ENCODE measurements around the gene ABHD11. TPM values are rescaled to one million over a fixed set of nuclear protein-coding genes. Genes with fewer than 3 reads are reported as not detected.

Gene ABHD11
- total RNA-seq, 2 donors from 2014 or later, result 89.5 to 131 TPM

GRCh38 chr7:73758581-73759138 lies 20.1 kb upstream of the ABHD11 start:
- ATAC-seq, result peak; percentile 93
- peak; percentile 70 to 88 for DNase-seq
- intact Hi-C loops (cut with DNase I, micrococcal nuclease), result no loop called here

DNA sequence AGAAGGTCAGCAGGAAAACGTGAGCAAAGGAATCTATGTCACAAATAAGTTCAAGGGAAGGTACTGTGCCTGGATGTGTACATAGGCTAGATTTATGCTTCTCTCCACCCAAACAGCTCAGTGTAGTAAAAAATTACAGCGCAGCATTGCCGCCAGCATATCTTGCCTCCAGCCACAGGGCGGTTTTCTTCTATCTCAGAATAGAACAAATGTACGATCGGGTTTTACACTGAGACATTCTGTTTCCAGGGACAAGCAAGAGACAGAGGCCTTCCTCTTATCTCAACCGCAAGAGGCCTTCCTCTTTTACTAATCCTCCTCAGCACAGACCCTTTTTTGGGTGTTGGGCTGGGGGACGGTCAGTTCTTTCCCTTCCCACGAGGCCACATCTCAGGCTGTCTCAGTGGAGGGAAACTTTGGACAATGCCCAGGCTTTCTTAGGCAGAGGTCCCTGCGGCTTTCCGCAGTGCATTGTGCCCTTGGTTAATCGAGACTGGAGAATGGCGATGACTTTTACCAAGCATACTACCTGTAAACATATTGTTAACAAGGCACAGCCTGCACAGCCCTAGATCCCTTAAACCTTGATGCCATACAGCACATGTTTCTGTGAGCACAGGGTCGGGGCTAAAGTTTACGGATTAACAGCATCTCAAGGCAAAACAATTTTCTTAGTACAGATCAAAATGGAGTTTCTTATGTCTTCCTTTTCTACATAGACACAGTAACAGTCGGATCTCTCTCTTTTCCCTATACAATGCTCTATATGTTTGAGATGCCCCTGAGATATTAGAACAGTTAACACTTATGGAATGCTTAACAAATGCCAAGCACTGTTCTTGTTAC lies 11.6 kb upstream of the ABHD11 start:
- DNase-seq, result peak in 1 of 2 donors; percentile 54
- peak; percentile 79 for ATAC-seq

GRCh38 chr7:73746378-73746777 lies 7.8 kb upstream of the ABHD11 start:
- ATAC-seq (no peak), DNase-seq (no peak)
- intact Hi-C loops (cut with DNase I, micrococcal nuclease), result loop anchor here in 1 of 2 donors (10.0 kb wide), 1 partner anchor 108 kb away; no protein-coding TSS in a partner anchor

More for the DNA sequence above, 11.6 kb upstream of the ABHD11 start:
- intact Hi-C loops (cut with DNase I, micrococcal nuclease), result loop anchor here in 1 of 2 donors (10.0 kb wide), 1 partner anchor 105 kb away; no protein-coding TSS in a partner anchor

GRCh38 chr7:73742753-73743641 lies 4.4 kb upstream of the ABHD11 start:
- intact Hi-C loops (cut with DNase I, micrococcal nuclease), result loop anchor here in 1 of 2 donors (10.0 kb wide), 1 partner anchor 112 kb away; no protein-coding TSS in a partner anchor
- peak; percentile 96 to 99 for DNase-seq
- ATAC-seq, result peak; percentile 62

DNA sequence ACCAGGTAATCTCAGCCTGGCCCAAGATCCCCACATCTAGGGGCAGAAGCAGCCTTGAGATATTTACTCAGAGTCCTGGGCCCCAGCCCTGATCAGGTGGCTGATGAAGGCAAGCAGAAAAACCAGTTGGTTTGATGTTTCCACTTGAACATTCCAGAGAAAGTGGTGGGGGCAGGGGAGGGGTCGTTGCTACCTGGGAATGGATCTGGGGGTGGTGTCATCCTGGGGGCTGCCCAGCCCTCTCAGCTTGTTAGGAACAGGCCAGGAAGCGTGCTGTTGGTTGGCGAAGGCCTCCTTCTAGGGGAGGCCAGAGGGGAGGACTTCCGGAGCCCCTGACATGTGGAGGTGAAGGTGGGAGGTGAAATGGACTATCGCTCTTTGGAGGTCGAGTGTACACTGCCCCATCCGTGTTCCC lies 3.7 kb upstream of the ABHD11 start:
- intact Hi-C loops (cut with DNase I, micrococcal nuclease), result loop anchor here in 1 of 2 donors (10.0 kb wide), 1 partner anchor 112 kb away; no protein-coding TSS in a partner anchor
- ATAC-seq, result no peak
- DNase-seq, result peak in 1 of 2 donors; percentile 43

- intact Hi-C loops (cut with DNase I, micrococcal nuclease), result loop anchor here in 1 of 2 donors (10.0 kb wide), 1 partner anchor 113 kb away; no protein-coding TSS in a partner anchor
- DNase-seq (no peak), ATAC-seq (no peak)
These were observed 3.0 kb upstream of the ABHD11 start for GRCh38 chr7:73741600-73741999.

GRCh38 chr7:73740771-73741170 lies 2.2 kb upstream of the ABHD11 start:
- intact Hi-C loops (cut with DNase I, micrococcal nuclease), result loop anchor here in 1 of 2 donors (10.0 kb wide), 1 partner anchor 114 kb away; no protein-coding TSS in a partner anchor
- no peak for DNase-seq
- no peak for ATAC-seq

DNA sequence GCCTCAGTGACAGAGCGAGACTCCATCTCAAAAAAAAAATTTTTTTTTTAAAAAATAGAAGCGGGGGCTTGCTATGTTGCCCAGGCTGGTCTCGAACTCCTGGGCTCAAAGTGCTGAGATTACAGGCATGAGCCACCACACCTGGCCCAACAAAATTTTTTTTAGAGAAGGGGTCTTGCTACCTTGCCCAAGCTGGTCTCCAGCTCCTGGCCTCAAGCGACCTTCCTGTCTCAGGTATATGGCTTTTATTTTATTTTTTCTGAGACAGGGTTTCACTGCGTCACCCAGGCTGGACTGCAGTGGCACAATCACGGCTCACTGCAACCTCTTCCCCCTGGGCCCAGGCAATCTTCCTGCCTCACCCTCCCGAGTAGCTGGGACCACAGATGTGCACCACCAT lies 1.6 kb upstream of the ABHD11 start:
- DNase-seq (no peak), ATAC-seq (no peak)
- intact Hi-C loops (cut with DNase I, micrococcal nuclease), result loop anchor here in 1 of 2 donors (10.0 kb wide), 1 partner anchor 115 kb away; no protein-coding TSS in a partner anchor

DNA sequence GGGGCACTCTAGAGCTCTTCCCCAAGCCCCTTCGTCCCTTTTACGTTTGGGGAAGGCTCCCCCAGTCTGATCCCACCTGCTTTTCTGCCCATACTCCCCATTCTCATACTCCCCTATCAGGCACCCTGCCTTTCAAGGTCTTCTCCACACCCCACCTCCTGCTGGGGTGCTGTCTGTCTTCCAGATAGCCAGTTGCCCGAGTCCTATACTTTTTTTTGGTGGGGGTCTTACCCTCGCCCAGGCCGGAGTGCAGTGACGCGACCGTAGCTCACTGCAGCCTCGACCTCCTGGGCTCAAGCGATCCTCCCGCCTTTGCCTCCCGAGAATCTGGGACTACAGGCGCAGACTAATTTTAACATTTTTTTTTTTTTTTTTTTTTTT lies 775 bp upstream of the ABHD11 start:
- no peak for ATAC-seq
- no peak for DNase-seq
- intact Hi-C loops (cut with DNase I, micrococcal nuclease), result no loop called here

DNA sequence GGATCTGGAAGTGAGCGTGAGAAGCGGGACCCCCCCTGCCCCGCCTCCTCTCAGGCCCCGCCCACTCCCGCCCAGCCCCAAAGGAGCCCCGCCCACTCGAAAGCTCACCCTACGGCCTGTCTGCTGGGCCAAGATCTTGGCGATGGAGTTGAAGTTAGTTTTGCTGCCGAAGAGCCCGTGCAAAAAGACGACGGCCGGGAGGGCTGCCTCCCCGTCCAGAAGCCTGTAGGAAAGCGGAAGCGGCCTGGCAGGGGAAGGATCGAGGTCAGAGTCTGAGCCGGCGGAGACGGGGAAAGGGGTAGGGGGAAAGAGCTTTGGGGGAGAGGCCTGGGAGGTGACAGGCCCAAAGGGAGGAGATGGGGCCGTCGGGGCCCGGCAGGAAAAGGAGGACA lies 386 bp downstream of the ABHD11 start:
- intact Hi-C loops (cut with DNase I, micrococcal nuclease), result no loop called here
- ATAC-seq (peak; percentile 37), DNase-seq (peak; percentile 68 to 85)

GRCh38 chr7:73737491-73738219 lies 947 bp downstream of the ABHD11 start:
- no peak for ATAC-seq
- peak in 1 of 2 donors; percentile 56 for DNase-seq
- intact Hi-C loops (cut with DNase I, micrococcal nuclease), result no loop called here

- no peak for ATAC-seq
- intact Hi-C loops (cut with DNase I, micrococcal nuclease), result no loop called here
- no peak for DNase-seq
These were observed 1.7 kb downstream of the ABHD11 start for GRCh38 chr7:73736885-73737284.

DNA sequence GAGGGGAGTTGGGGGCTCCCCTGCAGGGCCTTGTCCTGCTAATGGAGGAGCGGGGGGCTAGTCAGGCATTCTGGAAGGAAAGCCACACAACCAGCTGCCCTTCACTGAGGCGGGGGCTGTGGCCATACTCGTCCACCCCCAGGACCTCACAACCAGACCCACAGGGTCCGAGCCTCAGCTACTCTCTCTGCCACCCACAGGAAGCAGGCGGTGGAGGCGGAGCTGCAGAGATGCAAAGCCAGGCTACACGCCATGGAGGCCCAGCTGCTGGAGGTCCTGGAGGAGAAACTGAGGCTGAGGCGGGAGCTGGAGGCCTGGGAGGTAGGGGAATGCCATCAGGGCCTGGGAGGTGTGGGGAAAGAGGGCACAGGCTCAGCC lies 3.1 kb downstream of the ABHD11 start:
- DNase-seq (no peak), ATAC-seq (no peak)
- intact Hi-C loops (cut with DNase I, micrococcal nuclease), result no loop called here

GRCh38 chr7:73734619-73735527 lies 3.7 kb downstream of the ABHD11 start:
- ATAC-seq, result peak; percentile 64
- intact Hi-C loops (cut with DNase I, micrococcal nuclease), result no loop called here
- peak; percentile 91 to 95 for DNase-seq

DNA sequence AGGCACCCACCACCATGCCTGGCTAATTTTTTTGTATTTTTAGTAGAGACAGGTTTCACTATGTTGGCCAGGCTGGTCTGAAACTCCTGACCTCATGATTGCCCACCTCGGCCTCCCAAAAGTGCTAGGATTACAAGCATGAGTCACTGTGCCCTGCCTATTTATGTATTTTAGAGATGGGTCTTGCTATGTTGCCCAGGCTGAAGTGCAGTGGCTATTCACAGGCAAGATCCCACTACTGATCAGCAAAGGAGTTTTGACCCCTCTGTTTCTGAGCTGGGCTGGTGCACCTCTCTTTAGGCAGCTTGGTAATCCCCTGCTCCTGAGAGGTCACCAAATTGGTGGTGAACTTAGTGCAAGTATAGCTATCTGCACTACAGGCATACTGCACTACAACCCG lies 6.2 kb downstream of the ABHD11 start:
- no peak for ATAC-seq
- intact Hi-C loops (cut with DNase I, micrococcal nuclease), result no loop called here
- no peak for DNase-seq

GRCh38 chr7:73730485-73730884 lies 8.1 kb downstream of the ABHD11 start:
- ATAC-seq (no peak), DNase-seq (no peak)
- intact Hi-C loops (cut with DNase I, micrococcal nuclease), result no loop called here

DNA sequence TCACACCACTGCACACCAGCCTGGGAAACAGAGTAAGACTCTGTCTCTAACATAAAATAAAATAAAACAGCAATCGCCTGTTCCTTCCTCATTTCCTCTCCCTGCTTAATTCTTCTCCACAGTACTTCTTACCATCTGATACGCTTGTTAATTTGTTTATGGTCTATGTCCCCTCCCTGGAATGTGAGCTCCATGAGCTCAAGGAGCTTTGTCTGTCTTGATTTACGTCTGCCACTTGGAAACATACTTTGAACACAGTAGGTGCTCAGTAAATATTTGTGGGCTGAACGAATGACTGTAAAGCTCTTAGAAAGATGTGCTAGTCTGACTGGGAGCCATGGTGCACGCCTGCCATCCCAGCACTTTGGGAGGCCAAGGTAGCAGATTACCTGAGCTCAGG lies 10.1 kb downstream of the ABHD11 start:
- ATAC-seq (no peak), DNase-seq (no peak)
- intact Hi-C loops (cut with DNase I, micrococcal nuclease), result loop anchor here (5.0 to 10.0 kb wide), 2 partner anchors 64 to 121 kb away; partner anchors contain the start of gene VPS37D (in 1 of the 2)
